GM23248 (cell line): ENCODE results near the gene ZBTB7C. TPM values are rescaled to one million over a fixed set of nuclear protein-coding genes. Genes with fewer than 3 reads are reported as not detected.

Experiments used
- DNase-seq: peaks from one replicate; pipeline ENCODE4 v3.0.0-alpha.2; 2015
- H2AFZ ChIP-seq: fragments of 200-600 bp; sonication (generic); 2 replicates; pipeline ENCODE4 v1.6.1; 2016; ENCODE audit warnings: antibody characterized with exemption
- H3F3A ChIP-seq: fragments of 200-600 bp; sonication (generic); 2 replicates; pipeline ENCODE4 v1.6.1; 2016; ENCODE audit warnings: mild to moderate bottlenecking, antibody characterized with exemption, mixed run types; ENCODE audit not compliant: insufficient read depth
- H3K27ac ChIP-seq: fragments of 200-600 bp; sonication (generic); 2 replicates; pipeline ENCODE4 v1.5.1; 2016; ENCODE audit warnings: mild to moderate bottlenecking
- H3K27me3 ChIP-seq: fragments of 200-600 bp; sonication (generic); replicated peaks from 2 replicates; pipeline ENCODE4 v1.6.1; 2016; ENCODE audit warnings: mild to moderate bottlenecking; ENCODE audit not compliant: insufficient read depth
- H3K36me3 ChIP-seq: fragments of 200-600 bp; sonication (generic); 2 replicates; pipeline ENCODE4 v1.6.1; 2016; ENCODE audit warnings: low read depth, mild to moderate bottlenecking
- H3K4me1 ChIP-seq: fragments of 200-600 bp; sonication (generic); 2 replicates; pipeline ENCODE4 v1.6.1; 2016; ENCODE audit warnings: mild to moderate bottlenecking; ENCODE audit not compliant: insufficient read depth
- H3K4me2 ChIP-seq: fragments of 200-600 bp; sonication (generic); one replicate; pipeline ENCODE4 v1.6.1; 2016; ENCODE audit warnings: mild to moderate bottlenecking; ENCODE audit not compliant: unreplicated experiment
- H3K4me3 ChIP-seq: fragments of 200-600 bp; sonication (generic); 2 replicates; pipeline ENCODE4 v1.5.1; 2016; ENCODE audit warnings: mild to moderate bottlenecking
- H3K79me2 ChIP-seq: fragments of 200-600 bp; sonication (generic); 2 replicates; pipeline ENCODE4 v1.6.1; 2016; ENCODE audit warnings: mild to moderate bottlenecking; ENCODE audit not compliant: insufficient read depth
- H3K9ac ChIP-seq: fragments of 200-600 bp; sonication (generic); 2 replicates; pipeline ENCODE4 v1.6.1; 2016; ENCODE audit warnings: mild to moderate bottlenecking
- H3K9me2 ChIP-seq: fragments of 200-600 bp; sonication (generic); 2 replicates; pipeline ENCODE4 v1.6.1; 2016; ENCODE audit warnings: mixed run types, mild to moderate bottlenecking, moderate library complexity; ENCODE audit not compliant: insufficient read depth
- H3K9me3 ChIP-seq: fragments of 200-600 bp; sonication (generic); one replicate; pipeline ENCODE4 v1.6.1; 2017; ENCODE audit warnings: low read depth
- H4K20me1 ChIP-seq: fragments of 200-600 bp; sonication (generic); 2 replicates; pipeline ENCODE4 v1.6.0; 2016; ENCODE audit not compliant: insufficient read depth
- EZH2 ChIP-seq: fragments of 200-600 bp; sonication (generic); IDR thresholded peaks from 2 replicates; pipeline ENCODE4 v1.6.1; 2018; ENCODE audit warnings: antibody characterized with exemption, mild to moderate bottlenecking; ENCODE audit not compliant: insufficient read depth, poor library complexity, severe bottlenecking
- EZH2phosphoT487 ChIP-seq: fragments of 200-600 bp; sonication (generic); IDR thresholded peaks from 2 replicates; pipeline ENCODE4 v1.6.1; 2018; ENCODE audit warnings: antibody characterized with exemption, moderate library complexity, mild to moderate bottlenecking, low read depth; ENCODE audit not compliant: insufficient read depth
- WGBS, 2 experiments: methylation state at CpG; one replicate each; pipeline ENCODE4 v1.1.6; 2015 to 2017; ENCODE audit warnings: low lambda C conversion rate in 2 of 2, low coverage in 1 of 2; ENCODE audit errors: missing lambda C conversion rate in 2 of 2; 5-methylcytosine and 5-hydroxymethylcytosine counted together
- in situ Hi-C: fragments of 300-500 bp; cut with MboI; formaldehyde crosslinking; loops from 2 replicates; pipeline ENCODE4 v1.15.0; 2020
- polyA plus RNA-seq: library from polyadenylated mRNA; unstranded; fragments of >200 nt; fragmentation: Nextera tagmentation; extraction: Ambion mirVana; gene quantifications from 2 replicates; pipeline ENCODE4 v1.2.1, GENCODE V29; 2016
- total RNA-seq: library from RNA; depleted of rRNA; stranded (reverse); fragments of >200 nt; shearing (Covaris generic); gene quantifications from 2 replicates; pipeline ENCODE4 v1.2.3, GENCODE V29; 2014

ZBTB7C gene
- total and polyA plus RNA-seq, 2 experiments from 2014 or later: not detected

DNA sequence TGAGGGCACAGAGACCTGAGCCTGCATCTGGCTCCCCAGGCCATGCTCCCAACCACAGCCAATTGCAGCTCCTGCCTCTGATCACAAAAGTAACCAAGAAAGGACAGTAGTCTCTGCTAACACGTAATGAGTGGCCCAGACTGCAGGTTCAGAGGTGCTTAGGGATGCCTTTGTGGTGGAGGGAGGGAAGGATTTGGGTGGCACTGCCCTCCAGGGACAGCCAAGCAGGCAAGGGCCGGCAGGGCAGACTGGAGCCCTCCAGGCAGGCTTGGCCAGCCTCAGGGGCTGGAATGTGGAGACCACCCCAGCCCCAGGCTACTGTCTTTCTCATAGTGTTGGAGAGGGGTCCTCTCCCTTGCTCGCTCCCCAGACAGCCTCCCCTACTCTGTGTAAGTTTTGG, 364.2 kb downstream of the ZBTB7C start:
- 33 to 40% methylated on average over 3 of the region's 3 CpGs for WGBS, 2 experiments
- no peak for DNase-seq
- H2AFZ ChIP-seq: no peak overlapping the region
- no peaks in the 10 kb centered on the region for H3K9me2 ChIP-seq
- in situ Hi-C loops: no loop called here
- H3K4me2 ChIP-seq: no peak overlapping the region
- H3K36me3 ChIP-seq: no peaks in the 10 kb centered on the region
- H3K4me1 ChIP-seq: no peaks in the 10 kb centered on the region
- H3K27ac ChIP-seq: no peak overlapping the region
- H3K9me3 ChIP-seq: no peaks in the 10 kb centered on the region
- peaks cover 19% of the 10 kb centered on the region for H3K27me3 ChIP-seq
- H3K79me2 ChIP-seq: no peaks in the 10 kb centered on the region
- no peak overlapping the region for H3K4me3 ChIP-seq
- no peaks in the 10 kb centered on the region for H4K20me1 ChIP-seq
- H3K9ac ChIP-seq: no peak overlapping the region
- TF ChIP-seq EZH2phosphoT487 (no peak), EZH2 (no peak)
- no peaks in the 10 kb centered on the region for H3F3A ChIP-seq

DNA sequence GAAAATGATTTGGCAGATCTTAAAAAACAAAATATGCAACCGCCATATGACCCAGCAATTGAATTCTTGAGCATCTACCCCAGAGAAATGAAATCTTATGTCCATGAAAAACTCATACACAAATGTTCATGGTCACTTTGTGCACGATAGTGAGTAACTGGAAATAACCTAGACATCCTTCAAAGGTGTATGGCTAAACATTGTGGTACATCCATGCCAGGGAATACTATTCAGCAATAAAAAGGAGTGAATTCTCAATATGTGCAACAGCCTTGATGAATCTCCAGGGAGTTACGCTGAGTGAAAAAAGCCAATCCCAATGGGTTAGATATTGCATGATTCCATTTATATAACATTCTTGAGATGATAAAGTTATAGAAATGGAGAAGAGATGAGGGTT, 366.0 kb downstream of the ZBTB7C start:
- in situ Hi-C loops: no loop called here
- TF ChIP-seq EZH2: no peak
- TF ChIP-seq EZH2phosphoT487: no peak

DNA sequence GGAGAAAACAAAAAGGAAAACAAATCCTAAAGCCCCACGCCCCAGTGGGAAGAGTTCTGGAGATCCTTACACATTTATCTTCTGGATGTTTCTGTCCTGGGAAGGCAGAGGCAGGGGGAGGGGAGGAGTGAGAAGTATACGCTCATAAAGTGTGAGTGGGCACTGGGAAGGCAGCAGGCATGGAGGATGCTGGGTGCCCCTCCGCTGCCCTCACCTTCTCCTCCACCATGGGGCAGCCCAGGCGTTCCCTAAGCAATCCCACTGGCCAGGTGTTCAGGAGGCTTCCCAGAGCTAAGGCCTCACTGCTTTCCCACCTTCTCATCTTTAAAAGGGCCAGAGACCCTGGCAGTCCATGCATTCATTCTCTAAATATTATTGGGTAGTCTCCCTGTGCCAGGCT, 366.8 kb downstream of the ZBTB7C start:
- Histone ChIP-seq H3F3A (no peaks in the 10 kb centered on the region), H3K4me2 (no peak overlapping the region), H3K36me3 (no peaks in the 10 kb centered on the region), H4K20me1 (no peaks in the 10 kb centered on the region), H3K79me2 (no peaks in the 10 kb centered on the region), H3K27ac (no peak overlapping the region), H3K4me3 (no peak overlapping the region), H3K9me3 (no peaks in the 10 kb centered on the region), H3K27me3 (peaks cover 9% of the 10 kb centered on the region), H3K9me2 (no peaks in the 10 kb centered on the region), H2AFZ (no peak overlapping the region), H3K9ac (no peak overlapping the region), H3K4me1 (no peaks in the 10 kb centered on the region)
- 38 to 46% methylated on average over 4 of the region's 4 CpGs for WGBS, 2 experiments
- no peak for DNase-seq
- no peak for TF ChIP-seq EZH2phosphoT487
- TF ChIP-seq EZH2: no peak
- in situ Hi-C loops: no loop called here

More for the DNA sequence above, 366.0 kb downstream of the ZBTB7C start:
- no peaks in the 10 kb centered on the region for H3K79me2 ChIP-seq
- no peaks in the 10 kb centered on the region for H3F3A ChIP-seq
- H4K20me1 ChIP-seq: no peaks in the 10 kb centered on the region
- 65 to 68% methylated on average over 3 of the region's 3 CpGs for WGBS, 2 experiments
- no peaks in the 10 kb centered on the region for H3K36me3 ChIP-seq
- H3K9me2 ChIP-seq: no peaks in the 10 kb centered on the region
- H3K4me2 ChIP-seq: no peak overlapping the region
- H2AFZ ChIP-seq: no peak overlapping the region
- H3K4me3 ChIP-seq: no peak overlapping the region
- peaks cover 9% of the 10 kb centered on the region for H3K27me3 ChIP-seq
- no peaks in the 10 kb centered on the region for H3K9me3 ChIP-seq
- DNase-seq: no peak
- H3K4me1 ChIP-seq: no peaks in the 10 kb centered on the region
- H3K9ac ChIP-seq: no peak overlapping the region
- H3K27ac ChIP-seq: no peak overlapping the region

DNA sequence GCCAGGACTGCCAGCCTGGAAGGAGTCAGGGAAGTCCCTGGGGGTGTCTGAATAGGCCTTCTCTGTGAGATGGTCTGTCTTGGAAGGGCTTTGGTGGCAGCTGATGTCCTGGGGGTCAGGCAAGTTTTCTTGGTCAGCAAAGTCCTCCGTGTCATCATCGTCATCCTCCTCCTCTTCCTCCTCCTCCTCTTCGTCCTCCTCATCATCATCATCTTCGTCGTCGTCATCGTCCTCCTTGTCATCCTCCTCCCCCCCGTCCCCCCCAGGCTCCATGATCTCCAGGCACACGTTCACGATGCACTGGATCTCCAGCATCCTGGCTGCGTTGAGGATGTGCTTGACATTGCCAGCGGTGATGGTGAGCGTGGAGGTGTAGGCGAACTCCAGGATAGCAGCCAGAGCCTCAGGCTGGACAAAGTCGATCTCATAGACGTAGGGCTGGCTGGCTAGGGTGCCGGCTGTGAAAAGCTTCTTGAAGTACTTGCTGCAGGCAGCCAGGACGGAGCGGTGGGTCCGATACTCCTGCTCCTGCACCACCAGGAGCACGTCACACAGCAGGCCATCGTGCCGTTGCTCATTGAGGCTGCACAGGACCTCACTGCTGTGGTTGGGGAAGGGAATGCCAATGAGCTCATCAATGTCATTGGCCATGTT, 368.6 kb downstream of the ZBTB7C start:
- no peak for DNase-seq
- H4K20me1 ChIP-seq: no peaks in the 10 kb centered on the region
- H3K9me2 ChIP-seq: no peaks in the 10 kb centered on the region
- in situ Hi-C loops: no loop called here
- TF ChIP-seq EZH2phosphoT487: no peak
- TF ChIP-seq EZH2: no peak
- no peak overlapping the region for H3K9ac ChIP-seq
- H3K36me3 ChIP-seq: no peaks in the 10 kb centered on the region
- H3K27me3 ChIP-seq: peaks cover 9% of the 10 kb centered on the region; the same call in 1 of the 2 replicates
- no peak overlapping the region for H3K4me3 ChIP-seq
- H3K79me2 ChIP-seq: no peaks in the 10 kb centered on the region
- H2AFZ ChIP-seq: no peak overlapping the region
- no peak overlapping the region for H3K4me2 ChIP-seq
- H3K4me1 ChIP-seq: peaks cover 5% of the 10 kb centered on the region; the same call in 1 of the 2 replicates
- H3F3A ChIP-seq: no peaks in the 10 kb centered on the region
- H3K9me3 ChIP-seq: no peaks in the 10 kb centered on the region
- WGBS, 2 experiments: 74 to 82% methylated on average over 21 to 23 of the region's 23 CpGs
- no peak overlapping the region for H3K27ac ChIP-seq

DNA sequence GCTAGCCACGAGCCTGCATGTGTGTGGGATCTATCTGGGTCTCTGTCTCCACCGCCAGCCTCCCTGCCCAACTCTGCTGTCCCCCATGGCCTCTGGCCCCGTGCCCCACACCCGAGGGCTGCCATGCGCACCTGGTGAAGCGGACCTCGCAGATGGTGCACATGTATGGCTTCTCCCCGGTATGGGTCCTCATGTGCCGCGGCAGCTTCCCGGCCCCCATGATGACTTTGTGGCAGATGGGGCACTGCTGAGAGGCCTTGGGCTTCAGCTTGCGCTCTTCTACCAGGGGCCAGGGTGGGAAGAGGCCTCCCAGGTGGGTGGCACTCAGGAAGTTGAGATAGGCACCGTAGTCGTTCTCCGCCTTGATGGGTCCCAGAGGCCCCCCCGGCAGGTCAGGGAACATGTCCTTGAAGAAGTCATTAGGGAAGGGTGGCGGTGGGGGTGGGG, 369.4 kb downstream of the ZBTB7C start:
- no peaks in the 10 kb centered on the region for H3F3A ChIP-seq
- 86 to 87% methylated on average over 16 to 17 of the region's 17 CpGs for WGBS, 2 experiments
- H3K4me1 ChIP-seq: peaks cover 5% of the 10 kb centered on the region; the same call in 1 of the 2 replicates
- in situ Hi-C loops: no loop called here
- no peak overlapping the region for H3K4me2 ChIP-seq
- no peaks in the 10 kb centered on the region for H3K79me2 ChIP-seq
- no peak overlapping the region for H2AFZ ChIP-seq
- H3K27me3 ChIP-seq: peaks cover 9% of the 10 kb centered on the region; the same call in 1 of the 2 replicates
- H3K4me3 ChIP-seq: no peak overlapping the region
- H3K9ac ChIP-seq: no peak overlapping the region
- no peak overlapping the region for H3K27ac ChIP-seq
- no peak for TF ChIP-seq EZH2phosphoT487
- no peak for TF ChIP-seq EZH2
- H3K9me3 ChIP-seq: no peaks in the 10 kb centered on the region
- H4K20me1 ChIP-seq: no peaks in the 10 kb centered on the region
- no peak for DNase-seq
- H3K36me3 ChIP-seq: no peaks in the 10 kb centered on the region
- no peaks in the 10 kb centered on the region for H3K9me2 ChIP-seq
